HepG2 (cell line): ENCODE data around the gene CD19. TPM values are rescaled to one million over a fixed set of nuclear protein-coding genes. Genes with fewer than 3 reads are reported as not detected.

ENCODE experiments used
- ATAC-seq: fragments of 200-7000 bp; cut with Tn5 transposase; 3 replicates; pipeline ENCODE4 v1.9.1; 2020; ENCODE audit warnings: mild to moderate bottlenecking, moderate library complexity
- BruUV-seq: library from RNA; stranded (reverse); fragments of 400-500 nt; replicated peaks from 2 replicates; lab custom pipeline; 2021; lab: Mats Ljungman, UMichigan
- CTCF ChIA-PET: fragments of 300-600 bp; formaldehyde crosslinking; extraction: SDS; loops from one replicate; lab custom pipeline; 2021; ENCODE audit warnings: low total read pairs, inconsistent platforms, low intra/inter-chr PET ratio; lab: Yijun Ruan, JAX
- POLR2A ChIA-PET: fragments of 350-600 bp; sonication (Branson Sonifier 250); formaldehyde crosslinking; loops from one replicate; lab custom pipeline; 2020; ENCODE audit warnings: antibody characterized with exemption, inconsistent platforms; lab: Yijun Ruan, JAX
- DNase-seq: peaks from one replicate; pipeline ENCODE4 v3.0.0-alpha.2; 2015; ENCODE audit warnings: low spot score
- FAIRE-seq: peaks from 3 replicates; lab custom pipeline; 2011; peaks lifted over from hg19 to GRCh38; lab: Jason Lieb, UNC
- H2AFZ ChIP-seq: one replicate; pipeline ENCODE4 v1.6.1; 2011; ENCODE audit warnings: low read length, inconsistent platforms
- H3K27ac ChIP-seq: fragments of 300-600 bp; 3 replicates; pipeline ENCODE4 v1.8.0; 2011; ENCODE audit warnings: mixed run types, mild to moderate bottlenecking, mixed read lengths, low read length, inconsistent platforms; ENCODE audit not compliant: insufficient read depth; ENCODE audit errors: extremely low read length
- H3K27me3 ChIP-seq, 2 experiments: fragments of 200-600 bp in 1 of 2; 2 replicates in 1 of 2; 3 replicates in 1 of 2; pipeline versions ENCODE4 v1.6.0 to v1.8.0; 2011; ENCODE audit warnings: low read length in 2 of 2, mild to moderate bottlenecking in 2 of 2, moderate library complexity in 2 of 2, inconsistent platforms in 1 of 2; ENCODE audit not compliant: insufficient read depth in 2 of 2, control insufficient read depth in 1 of 2
- H3K36me3 ChIP-seq, 2 experiments: fragments of 200-600 bp in 1 of 2; replicated peaks in 1 of 2; 2 replicates in 1 of 2; 3 replicates in 1 of 2; pipeline versions ENCODE4 v1.5.1 to v1.8.0; 2011; ENCODE audit warnings: low read length in 2 of 2, inconsistent platforms in 1 of 2; ENCODE audit not compliant: insufficient read depth in 2 of 2, control insufficient read depth in 1 of 2
- H3K4me1 ChIP-seq: 2 replicates; pipeline ENCODE4 v1.5.1; 2012; ENCODE audit warnings: low read length, inconsistent platforms; ENCODE audit not compliant: insufficient read depth
- H3K4me2 ChIP-seq: 2 replicates; pipeline ENCODE4 v1.6.0; 2011; ENCODE audit warnings: low read depth, low read length, inconsistent platforms
- H3K4me3 ChIP-seq, 3 experiments: fragments of 200-600 bp in 1 of 3; sonication (generic), shearing (Covaris generic) in 1 of 3; replicated peaks in 1 of 3; 2 replicates each; pipeline ENCODE4 v1.5.1; 2011 to 2016; ENCODE audit warnings: low read length in 3 of 3, inconsistent platforms in 2 of 3, low read depth in 2 of 3, mild to moderate bottlenecking in 2 of 3, control low read depth in 1 of 3, mixed read lengths in 1 of 3; ENCODE audit not compliant: insufficient read depth in 1 of 3
- H3K79me2 ChIP-seq: one replicate; pipeline ENCODE4 v1.6.1; 2011; ENCODE audit warnings: low read length, inconsistent platforms; ENCODE audit not compliant: insufficient read depth
- H3K9ac ChIP-seq: 2 replicates; pipeline ENCODE4 v1.6.0; 2011; ENCODE audit warnings: mild to moderate bottlenecking, low read depth, low read length, inconsistent platforms; ENCODE audit not compliant: insufficient read depth
- H3K9me3 ChIP-seq: 2 replicates; pipeline ENCODE4 v1.5.1; 2012; ENCODE audit warnings: mild to moderate bottlenecking, low read length
- H4K20me1 ChIP-seq: 2 replicates; pipeline ENCODE4 v1.6.0; 2011; ENCODE audit warnings: inconsistent platforms, mild to moderate bottlenecking, low read length, moderate library complexity; ENCODE audit not compliant: insufficient read depth
- AGO2 ChIP-seq: fragments of 200-400 bp; formaldehyde crosslinking; optimal IDR thresholded peaks from 2 replicates; pipeline ENCODE3; 2017; ENCODE audit warnings: mild to moderate bottlenecking, low read depth, low read length, moderate library complexity
- HNRNPK ChIP-seq: fragments of 200-400 bp; formaldehyde crosslinking; IDR thresholded peaks from 2 replicates; pipeline ENCODE4 v1.6.1; 2018; ENCODE audit warnings: low read length, low read depth, moderate library complexity, mild to moderate bottlenecking; ENCODE audit not compliant: poor library complexity, severe bottlenecking
- KAT2B ChIP-seq: fragments of 150-350 bp; IDR thresholded peaks from 2 replicates; pipeline ENCODE4 v1.6.1; 2014; ENCODE audit warnings: low read depth, low read length, borderline replicate concordance
- SKI ChIP-seq: fragments of 450-650 bp; IDR thresholded peaks from one replicate; pipeline ENCODE4 v1.6.1; 2018; ENCODE audit warnings: mild to moderate bottlenecking; ENCODE audit not compliant: partially characterized antibody
- TAF15 ChIP-seq: fragments of 200-400 bp; formaldehyde crosslinking; IDR thresholded peaks from one replicate; pipeline ENCODE4 v1.6.1; 2018; ENCODE audit warnings: mild to moderate bottlenecking, low read depth, low read length; ENCODE audit not compliant: poor library complexity, severe bottlenecking
- ZNF687 ChIP-seq: sonication (generic); formaldehyde crosslinking; IDR thresholded peaks from 2 replicates; pipeline ENCODE4 v1.5.1; 2020; ENCODE audit warnings: mild to moderate bottlenecking, missing genetic modification reagents, moderate library complexity
- WGBS: methylation state at CpG from one replicate; pipeline ENCODE4 v1.1.6; 2017; ENCODE audit warnings: low lambda C conversion rate; 5-methylcytosine and 5-hydroxymethylcytosine counted together
- in situ Hi-C: cut with HindIII; loops from 2 replicates; pipeline ENCODE4 v1.10.0; 2017; ENCODE audit warnings: low pct_unique_long_range_greater_than_20kb; ENCODE audit not compliant: extremely low pct_ligation_motif_present
- intact Hi-C: fragments of 100-400 bp; cut with micrococcal nuclease; formaldehyde crosslinking; loops from one replicate; pipeline ENCODE4 v1.10.0; 2022; ENCODE audit not compliant: unreplicated experiment
- polyA plus RNA-seq, 8 experiments: library from polyadenylated mRNA; depleted of rRNA in 3 of 8; stranded (reverse) in 7 of 8; unstranded in 1 of 8; fragments of >200 nt; fragmentation: Illumina TruSeq in 4 of 8; extraction: Trizol in 4 of 8; gene quantifications; 2 replicates each; pipeline versions ENCODE4 v1.2.1 to v1.2.3, GENCODE V29; 2011 to 2016; ENCODE audit warnings: low read depth in 4 of 8, missing spikeins in 1 of 8, mixed read lengths in 1 of 8; ENCODE audit not compliant: insufficient read depth in 1 of 8
- total RNA-seq, 5 experiments: library from RNA; depleted of rRNA; stranded (reverse); fragments of >200 nt; fragmentation: Illumina TruSeq; extraction: Trizol; gene quantifications; 2 replicates each; pipeline ENCODE4 v1.2.3, GENCODE V29; 2016; ENCODE audit warnings: low read depth in 1 of 5
- TF ChIP-seq, protein P1 (sequence below): sonication (generic); formaldehyde crosslinking; IDR thresholded peaks from 2 replicates; pipeline ENCODE4 v1.5.0; 2020; ENCODE audit warnings: missing genetic modification reagents

Gene CD19
- total and polyA plus RNA-seq, 2 of the 13 experiments (the other 11 are each of a cell fraction or from before 2014, with no cell fraction given) = 0.55 to 1.1 TPM

- Histone ChIP-seq H3K27me3 (no peaks in the 10 kb centered on the region), H3K36me3 (peaks cover 8 to 16% of the 10 kb centered on the region in 2 experiments; a peak in 2 of 5 replicates), H3K79me2 (no peaks in the 10 kb centered on the region), H3K4me2 (no peak overlapping the region), H3K9me3 (no peaks in the 10 kb centered on the region), H2AFZ (no peak overlapping the region), H3K9ac (no peak overlapping the region), H3K27ac (no peak overlapping the region), H3K4me3 (no peak overlapping the region), H4K20me1 (no peaks in the 10 kb centered on the region), H3K4me1 (no peaks in the 10 kb centered on the region)
- DNase-seq = no peak
- in situ Hi-C loops (no loop called here), intact Hi-C loops (no loop called here)
- FAIRE-seq = no peak
- no peak for TF ChIP-seq TAF15
- TF ChIP-seq ZNF687 (CRISPR knock-in tag) = peak; percentile 23; the same call in 1 of the 2 replicates
- no peak for TF ChIP-seq KAT2B
- TF ChIP-seq, protein P1, sequence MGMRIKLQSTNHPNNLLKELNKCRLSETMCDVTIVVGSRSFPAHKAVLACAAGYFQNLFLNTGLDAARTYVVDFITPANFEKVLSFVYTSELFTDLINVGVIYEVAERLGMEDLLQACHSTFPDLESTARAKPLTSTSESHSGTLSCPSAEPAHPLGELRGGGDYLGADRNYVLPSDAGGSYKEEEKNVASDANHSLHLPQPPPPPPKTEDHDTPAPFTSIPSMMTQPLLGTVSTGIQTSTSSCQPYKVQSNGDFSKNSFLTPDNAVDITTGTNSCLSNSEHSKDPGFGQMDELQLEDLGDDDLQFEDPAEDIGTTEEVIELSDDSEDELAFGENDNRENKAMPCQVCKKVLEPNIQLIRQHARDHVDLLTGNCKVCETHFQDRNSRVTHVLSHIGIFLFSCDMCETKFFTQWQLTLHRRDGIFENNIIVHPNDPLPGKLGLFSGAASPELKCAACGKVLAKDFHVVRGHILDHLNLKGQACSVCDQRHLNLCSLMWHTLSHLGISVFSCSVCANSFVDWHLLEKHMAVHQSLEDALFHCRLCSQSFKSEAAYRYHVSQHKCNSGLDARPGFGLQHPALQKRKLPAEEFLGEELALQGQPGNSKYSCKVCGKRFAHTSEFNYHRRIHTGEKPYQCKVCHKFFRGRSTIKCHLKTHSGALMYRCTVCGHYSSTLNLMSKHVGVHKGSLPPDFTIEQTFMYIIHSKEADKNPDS (CRISPR knock-in tag) = no peak
- TF ChIP-seq HNRNPK = no peak
- TF ChIP-seq AGO2 = peak; percentile 28
- TF ChIP-seq SKI = no peak
- WGBS = 85% methylated on average over 16 of the region's 19 CpGs
- ATAC-seq = no peak
- CTCF ChIA-PET = no interaction called here
- no TSS peak for BruUV-seq
- POLR2A ChIA-PET = interaction anchor here (0.7 kb wide), 1 partner anchor 94 kb away, joined by 3 read pairs; no protein-coding TSS in a partner anchor
Measured at GRCh38 chr16:28910086-28911031, 21.4 kb upstream of the CD19 start.
